PFSK-1 (cell line): ENCODE measurements around the gene SKAP2.

ENCODE experiments used
- FOXP2 ChIP-seq: optimal IDR thresholded peaks from 2 replicates; pipeline ENCODE3; 2011; ENCODE audit warnings: borderline replicate concordance, control low read depth, inconsistent platforms; ENCODE audit not compliant: insufficient read depth; ENCODE audit errors: extremely low read length, extremely low read depth
- POLR2AphosphoS5 ChIP-seq: IDR thresholded peaks from 2 replicates; pipeline ENCODE4 v1.6.1; 2012; ENCODE audit warnings: low read depth, mild to moderate bottlenecking, control low read depth, low read length, moderate library complexity
- REST ChIP-seq, 2 experiments: IDR thresholded peaks; 2 replicates each; pipeline versions ENCODE4 v1.6.1 to v1.8.0; 2011 to 2012; ENCODE audit warnings: low read depth in 2 of 2, low read length in 2 of 2, control low read depth in 1 of 2, inconsistent platforms in 1 of 2, mild to moderate bottlenecking in 1 of 2, moderate library complexity in 1 of 2; ENCODE audit not compliant: insufficient read depth in 1 of 2
- SIN3A ChIP-seq: IDR thresholded peaks from 2 replicates; pipeline ENCODE4 v1.6.1; 2012; ENCODE audit warnings: mild to moderate bottlenecking, low read length, moderate library complexity, borderline replicate concordance; ENCODE audit not compliant: insufficient read depth
- TAF1 ChIP-seq: IDR thresholded peaks from 2 replicates; pipeline ENCODE4 v1.6.1; 2012; ENCODE audit warnings: low read length, control low read depth, borderline replicate concordance; ENCODE audit not compliant: insufficient read depth

The SKAP2 gene

DNA sequence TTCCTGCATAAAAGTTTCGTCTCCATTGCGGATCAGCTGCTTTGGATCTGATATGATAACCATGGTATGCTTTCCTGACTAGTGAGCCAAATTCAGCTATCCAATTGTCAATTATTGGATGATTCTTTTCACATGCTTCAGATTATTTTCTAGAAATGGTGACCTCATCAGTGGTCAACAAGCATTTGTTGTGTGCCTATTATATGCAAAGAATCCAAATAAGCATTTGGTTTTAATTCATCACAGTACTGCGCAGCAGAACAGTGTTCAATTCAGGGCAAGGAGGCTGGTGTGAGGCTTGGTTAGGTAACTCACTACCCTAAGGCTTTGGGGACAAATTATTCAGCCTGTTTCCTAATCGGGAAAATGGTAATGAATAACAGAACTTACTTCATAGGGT, 200.5 kb downstream of the SKAP2 start:
- TF ChIP-seq TAF1: no peak
- no peak for TF ChIP-seq POLR2AphosphoS5
- no peak for TF ChIP-seq FOXP2
- TF ChIP-seq REST (IDR thresholded peaks at IDR 0.05; ENCODE audit: insufficient read depth in 1 of 2, low read depth in 2 of 2, low read length in 2 of 2): no peak
- TF ChIP-seq SIN3A: no peak

DNA sequence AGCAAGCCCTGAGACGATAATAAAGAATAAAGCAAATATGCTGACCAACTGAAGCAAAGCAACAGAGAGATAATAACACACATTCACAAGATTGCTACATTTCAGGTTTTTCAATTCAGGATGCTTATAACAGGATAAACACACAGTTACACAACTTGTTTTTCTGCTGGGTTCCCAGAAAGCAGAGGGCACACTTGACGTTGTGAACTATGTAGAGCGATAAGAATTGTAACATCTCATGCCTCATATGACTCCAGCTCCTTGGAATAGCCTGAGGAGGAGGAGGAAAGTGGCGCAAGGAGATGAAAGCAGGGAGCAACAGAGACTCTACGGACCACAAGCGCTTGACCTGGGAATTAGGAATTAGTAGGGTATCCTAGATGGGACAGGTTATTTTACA, 201.7 kb downstream of the SKAP2 start:
- TF ChIP-seq FOXP2: no peak

DNA sequence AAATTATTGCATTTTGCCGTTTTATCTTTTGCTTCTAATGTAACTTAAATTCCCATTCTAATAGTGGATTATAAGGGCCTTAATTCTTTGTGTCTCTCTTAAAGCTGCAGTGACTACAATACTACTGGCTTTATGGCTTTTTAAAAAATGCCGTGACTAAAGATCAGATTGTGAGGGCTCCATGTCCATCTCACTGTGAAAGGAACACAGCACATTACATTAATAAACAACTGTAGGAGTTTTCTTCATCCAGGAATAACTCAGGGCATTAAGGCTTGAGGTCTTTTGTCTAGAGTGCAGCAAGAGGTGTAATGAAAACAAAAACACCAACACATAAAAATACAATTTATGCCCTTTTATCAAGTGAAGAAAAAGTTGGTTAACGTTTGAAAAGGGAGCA, 205.3 kb downstream of the SKAP2 start:
- no peak for TF ChIP-seq TAF1

GRCh38 chr7:26658389-26659084, 205.9 kb downstream of the SKAP2 start:
- TF ChIP-seq SIN3A: no peak
- no peak for TF ChIP-seq POLR2AphosphoS5
- TF ChIP-seq TAF1: no peak
- no peak for TF ChIP-seq FOXP2
- no peak for TF ChIP-seq REST (IDR thresholded peaks at IDR 0.05; ENCODE audit: insufficient read depth in 1 of 2, low read depth in 2 of 2, low read length in 2 of 2)

DNA sequence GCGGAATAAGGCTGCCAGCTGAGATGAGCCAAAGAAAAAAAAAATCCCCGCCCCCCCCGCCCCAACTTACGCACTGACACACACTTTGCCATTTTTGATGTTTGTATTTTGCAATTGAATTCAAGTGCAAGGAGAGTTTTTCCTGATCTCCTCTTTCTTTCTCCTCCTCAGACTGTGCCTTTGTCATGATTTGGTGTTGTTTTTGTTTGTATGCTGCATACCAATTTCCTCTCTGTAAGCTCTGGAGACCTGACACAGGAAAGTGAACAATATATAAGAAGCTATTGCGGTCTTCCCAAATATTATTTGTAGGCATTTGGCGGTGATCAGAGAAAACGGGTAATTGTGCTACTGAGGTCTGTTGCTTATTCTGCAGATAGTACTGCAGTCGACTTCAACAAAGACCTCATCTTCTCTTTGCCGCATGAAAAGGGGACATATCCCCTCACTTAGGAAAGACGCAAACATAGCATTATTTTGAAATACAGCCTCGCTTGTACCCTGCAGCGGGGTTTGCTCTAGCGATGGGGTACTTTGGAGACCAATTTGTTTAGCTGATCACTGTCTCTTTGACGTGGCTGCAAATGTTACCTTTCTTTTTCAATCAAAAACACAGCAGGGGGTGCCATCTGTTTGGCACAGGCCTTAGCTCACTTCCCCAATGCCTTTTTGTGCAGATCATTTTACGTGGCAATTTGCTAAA, 206.6 kb downstream of the SKAP2 start:
- no peak for TF ChIP-seq FOXP2

- TF ChIP-seq FOXP2 (no peak), POLR2AphosphoS5 (no peak), REST (IDR thresholded peaks at IDR 0.05; ENCODE audit: insufficient read depth in 1 of 2, low read depth in 2 of 2, low read length in 2 of 2) (no peak), SIN3A (no peak), TAF1 (no peak)
These were observed 207.2 kb downstream of the SKAP2 start for GRCh38 chr7:26657206-26657641.
